Breast epithelium (tissue), 4 donors: Measurements from ENCODE around the gene NOL7. TPM values are rescaled to one million over a fixed set of nuclear protein-coding genes. Genes with fewer than 3 reads are reported as not detected.

Experiments
- DNase-seq, 2 donors: peaks; one replicate each; pipeline ENCODE4 v3.0.0-alpha.2; 2019; ENCODE audit warnings: low spot score in 2 of 2
- H3K27ac ChIP-seq, 2 donors: fragments of 200-600 bp; sonication (generic) in 1 of 2; one replicate each; pipeline ENCODE4 v1.5.1; 2016 to 2019; ENCODE audit warnings: mild to moderate bottlenecking in 1 of 2
- H3K27me3 ChIP-seq, 2 donors: fragments of 200-600 bp; sonication (generic) in 1 of 2; one replicate each; pipeline versions ENCODE4 v1.5.1 to v1.6.0; 2017 to 2019; ENCODE audit warnings: control low read depth in 1 of 2, mild to moderate bottlenecking in 1 of 2
- H3K36me3 ChIP-seq: fragments of 200-600 bp; one replicate; pipeline ENCODE4 v1.5.1; 2019
- H3K4me1 ChIP-seq, 2 donors: fragments of 200-600 bp; sonication (generic); one replicate each; pipeline ENCODE4 v1.5.1; 2016 to 2019; ENCODE audit warnings: control low read depth in 1 of 2
- H3K4me3 ChIP-seq, 3 donors: fragments of 200-600 bp; sonication (generic); 1 replicate in 2 of 3; 2 replicates in 1 of 3; pipeline ENCODE4 v1.5.1; 2016 to 2019; ENCODE audit warnings: mild to moderate bottlenecking in 3 of 3, moderate library complexity in 2 of 3
- H3K9me3 ChIP-seq, 2 donors: fragments of 200-600 bp; sonication (generic) in 1 of 2; one replicate each; pipeline ENCODE4 v1.5.1; 2016 to 2019; ENCODE audit warnings: control low read depth in 1 of 2
- CTCF ChIP-seq, 3 donors: fragments of 450-650 bp; IDR thresholded peaks; one replicate each; pipeline ENCODE4 v1.5.1; 2016 to 2017; ENCODE audit warnings: antibody characterized with exemption in 3 of 3, mild to moderate bottlenecking in 3 of 3, moderate library complexity in 3 of 3
- POLR2A ChIP-seq: fragments of 450-650 bp; IDR thresholded peaks from one replicate; pipeline ENCODE4 v1.6.1; 2016; ENCODE audit warnings: antibody characterized with exemption, mild to moderate bottlenecking, moderate library complexity
- POLR2AphosphoS5 ChIP-seq, 3 donors: sonication (generic); formaldehyde crosslinking; IDR thresholded peaks; one replicate each; pipeline ENCODE4 v1.6.1; 2017; ENCODE audit warnings: antibody characterized with exemption in 3 of 3
- intact Hi-C: fragments of 100-400 bp; cut with DNase I; formaldehyde crosslinking; loops from one replicate; pipeline ENCODE4 v1.15.1; 2023; ENCODE audit warnings: low total_unique reads
- total RNA-seq, 3 donors: library from RNA; depleted of rRNA; stranded (reverse); fragments of >200 nt; gene quantifications; one replicate each; pipeline ENCODE4 v1.1.0, GENCODE V29; 2016

The NOL7 gene
- total RNA-seq, 3 donors from 2014 or later, result 75.7 to 83.4 (median 80.5) TPM

- no peak for DNase-seq
- H3K27me3 ChIP-seq, result no peaks in the 10 kb centered on the region
- peak overlapping the region; percentile 94 to 97 for H3K27ac ChIP-seq
- no peaks in the 10 kb centered on the region for H3K36me3 ChIP-seq
- H3K4me3 ChIP-seq, result peak overlapping the region; percentile 76 to 87 (median 84)
- TF ChIP-seq CTCF (IDR thresholded peaks at IDR 0.05) (no peak), POLR2AphosphoS5 (IDR thresholded peaks at IDR 0.05) (no peak), POLR2A (no peak)
- intact Hi-C loops, result no loop called here
- no peaks in the 10 kb centered on the region for H3K4me1 ChIP-seq
- H3K9me3 ChIP-seq, result no peaks in the 10 kb centered on the region
Measured at GRCh38 chr6:13572951-13573654, 42.0 kb upstream of the NOL7 start.

GRCh38 chr6:13573669-13574110 is 41.4 kb upstream of the NOL7 start:
- Histone ChIP-seq H3K27me3 (no peaks in the 10 kb centered on the region), H3K9me3 (no peaks in the 10 kb centered on the region), H3K4me3 (peak overlapping the region; percentile 76 to 87 (median 84)), H3K27ac (peak overlapping the region; percentile 94 to 97), H3K4me1 (no peaks in the 10 kb centered on the region), H3K36me3 (no peaks in the 10 kb centered on the region)
- DNase-seq, result no peak
- intact Hi-C loops, result no loop called here
- TF ChIP-seq POLR2A, result no peak
- TF ChIP-seq POLR2AphosphoS5 (IDR thresholded peaks at IDR 0.05), result no peak
- no peak for TF ChIP-seq CTCF (IDR thresholded peaks at IDR 0.05)

GRCh38 chr6:13574149-13574570 is 41.0 kb upstream of the NOL7 start:
- H3K36me3 ChIP-seq, result no peaks in the 10 kb centered on the region
- H3K4me1 ChIP-seq, result no peaks in the 10 kb centered on the region
- intact Hi-C loops, result no loop called here
- H3K4me3 ChIP-seq, result peak overlapping the region; percentile 76 to 87 (median 84)
- TF ChIP-seq POLR2AphosphoS5 (IDR thresholded peaks at IDR 0.05), result peak in 2 of 3 donors; percentile 25 to 62
- no peak for TF ChIP-seq POLR2A
- no peak for TF ChIP-seq CTCF (IDR thresholded peaks at IDR 0.05)
- H3K9me3 ChIP-seq, result no peaks in the 10 kb centered on the region
- DNase-seq, result peak; percentile 86 to 90
- H3K27me3 ChIP-seq, result no peaks in the 10 kb centered on the region
- H3K27ac ChIP-seq, result peak overlapping the region; percentile 94 to 97

- DNase-seq, result peak; percentile 70 to 77
- TF ChIP-seq POLR2A (peak; percentile 86), POLR2AphosphoS5 (IDR thresholded peaks at IDR 0.05) (peak; percentile 25 to 61 (median 59)), CTCF (IDR thresholded peaks at IDR 0.05) (no peak)
- H3K36me3 ChIP-seq, result no peaks in the 10 kb centered on the region
- H3K4me3 ChIP-seq, result peak within 1 kb of the TSS; percentile 76 to 87 (median 84)
- no peaks in the 10 kb centered on the region for H3K4me1 ChIP-seq
- no peaks in the 10 kb centered on the region for H3K9me3 ChIP-seq
- H3K27ac ChIP-seq, result peak within 1 kb of the TSS; percentile 94 to 97
- no peaks in the 10 kb centered on the region for H3K27me3 ChIP-seq
- intact Hi-C loops, result no loop called here
Measured at GRCh38 chr6:13574571-13575376, 40.4 kb upstream of the NOL7 start, which contains the start of gene SIRT5. Gene SIRT5 (plus strand): TSS chr6:13574601. CDS start chr6:13584111, 9,510 bp downstream.
